ENCODE data around the gene CES2. TPM values are rescaled to one million over a fixed set of nuclear protein-coding genes. Genes with fewer than 3 reads are reported as not detected.
A peak's percentile ranks its signal among the peaks of the same experiment; 100 is the strongest.

The CES2 gene
- total RNA-seq, 5 donors from 2014 or later (not counting 1 experiment from before 2014, with no cell fraction given) = 35.3 to 56.5 (median 50.2) TPM

DNA sequence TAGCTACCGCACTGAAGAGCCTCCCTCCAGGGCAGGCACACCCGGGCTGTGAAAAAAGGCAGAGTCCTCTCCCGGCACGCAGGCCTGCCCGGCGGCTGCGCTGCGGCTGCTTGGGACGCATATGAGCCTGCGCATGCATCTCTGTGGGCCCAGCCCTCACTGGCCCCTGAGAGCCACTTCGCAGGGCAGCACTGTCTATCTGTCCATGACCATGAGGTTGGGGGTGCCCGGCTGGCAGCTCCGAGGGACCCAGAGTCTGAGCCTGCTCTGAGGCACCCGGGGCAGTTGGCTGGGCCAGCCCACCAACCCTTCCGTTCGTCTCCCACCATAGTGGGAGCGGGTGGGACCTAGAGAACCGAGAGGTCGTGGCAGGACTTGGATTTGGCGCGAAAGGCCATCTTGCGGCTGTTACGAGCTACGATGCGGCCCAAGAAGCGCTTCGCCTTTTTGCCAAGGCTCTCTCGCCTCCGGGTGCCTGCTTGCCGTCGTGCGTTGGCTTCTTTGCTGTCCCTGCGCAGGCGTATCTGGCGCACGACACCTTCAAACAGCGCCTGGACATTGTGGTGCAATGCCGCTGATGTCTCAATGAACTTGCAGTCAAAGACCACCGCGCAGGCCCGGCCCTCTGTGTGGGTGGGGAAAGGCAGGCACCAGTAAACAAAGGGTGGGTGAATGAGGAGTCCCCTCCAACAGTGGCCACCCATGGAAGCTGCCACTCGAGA, 13.4 kb upstream of the CES2 start:
- Mint-ChIP-seq H3K9me3 (no peaks in the 10 kb centered on the region), H3K4me3 (no peak overlapping the region), H3K27me3 (peaks cover 23 to 53% of the 10 kb centered on the region in 2 donors), H3K36me3 (no peaks in the 10 kb centered on the region), H3K27ac (no peak overlapping the region), H3K4me1 (peaks cover 4 to 11% (median 6%) of the 10 kb centered on the region in 3 donors)
- no peaks in the 10 kb centered on the region for H3K9me3 ChIP-seq
- WGBS (ENCODE audit: insufficient coverage) = 68% methylated on average over 39 of the region's 42 CpGs
- ChIA-PET POLR2A (interaction anchor here in 1 of 2 donors (0.7 kb wide), 1 partner anchor 216 kb away, joined by 3 read pairs; no protein-coding TSS in a partner anchor), CTCF (no interaction called here)
- peaks cover 0 to 12% of the 10 kb centered on the region in 2 experiments for H3K4me1 ChIP-seq (ENCODE audit: control insufficient read depth in 1 of 2, extremely low read depth in 1 of 2, insufficient read depth in 2 of 2, low read length in 2 of 2)
- no peak for ATAC-seq (replicated peaks in 1 of 4)
- no peaks in the 10 kb centered on the region for H3K36me3 ChIP-seq (ENCODE audit: control insufficient read depth in 2 of 2, extremely low read depth in 1 of 2, insufficient read depth in 1 of 2, low read length in 1 of 2)
- no peak overlapping the region for H3K4me3 ChIP-seq (ENCODE audit: control insufficient read depth in 1 of 2, extremely low read depth in 1 of 2, low read length in 1 of 2)
- no peak for DNase-seq
- no peak overlapping the region for H3K27ac ChIP-seq (ENCODE audit: low read length)
- H3K27me3 ChIP-seq (replicated peaks in 1 of 2; ENCODE audit: control insufficient read depth in 2 of 2, extremely low read depth in 1 of 2, insufficient read depth in 2 of 2, low read length in 1 of 2) = peaks cover 3 to 83% of the 10 kb centered on the region in 2 experiments

DNA sequence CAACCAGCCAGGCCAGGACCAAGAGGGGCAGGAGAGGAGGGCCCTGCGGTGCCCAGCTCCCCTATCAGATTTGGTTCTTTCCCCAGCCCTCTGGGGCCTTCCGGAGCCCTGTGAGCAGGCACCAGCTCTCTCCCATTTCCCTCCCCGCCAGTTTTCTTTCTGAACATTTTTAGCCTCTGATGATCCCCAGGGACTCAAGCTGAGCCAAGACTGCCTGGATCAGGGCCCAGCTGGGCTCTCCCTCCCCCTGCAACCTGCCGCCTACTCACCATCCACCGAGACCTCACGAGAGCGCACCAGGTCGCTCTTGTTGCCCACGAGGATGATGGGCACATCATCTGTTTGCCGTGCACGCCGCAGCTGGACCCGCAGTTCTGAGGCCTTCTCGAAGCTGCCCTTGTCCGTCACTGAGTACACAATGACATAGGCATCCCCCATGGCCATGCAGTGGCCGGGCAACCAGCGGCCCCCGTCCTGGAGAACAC, 12.0 kb upstream of the CES2 start:
- peaks cover 4 to 11% (median 6%) of the 10 kb centered on the region in 3 donors for H3K4me1 Mint-ChIP-seq
- ATAC-seq (replicated peaks in 1 of 4) = no peak
- no peak overlapping the region for H3K4me3 Mint-ChIP-seq
- Histone ChIP-seq H3K4me3 (ENCODE audit: control insufficient read depth in 1 of 2, extremely low read depth in 1 of 2, low read length in 1 of 2) (no peak overlapping the region), H3K27me3 (replicated peaks in 1 of 2; ENCODE audit: control insufficient read depth in 2 of 2, extremely low read depth in 1 of 2, insufficient read depth in 2 of 2, low read length in 1 of 2) (peaks cover 3 to 76% of the 10 kb centered on the region in 2 experiments), H3K36me3 (ENCODE audit: control insufficient read depth in 2 of 2, extremely low read depth in 1 of 2, insufficient read depth in 1 of 2, low read length in 1 of 2) (no peaks in the 10 kb centered on the region), H3K4me1 (ENCODE audit: control insufficient read depth in 1 of 2, extremely low read depth in 1 of 2, insufficient read depth in 2 of 2, low read length in 2 of 2) (peaks cover 0 to 12% of the 10 kb centered on the region in 2 experiments), H3K27ac (ENCODE audit: low read length) (no peak overlapping the region), H3K9me3 (no peaks in the 10 kb centered on the region)
- no peaks in the 10 kb centered on the region for H3K9me3 Mint-ChIP-seq
- ChIA-PET CTCF (no interaction called here), POLR2A (no interaction called here)
- H3K27me3 Mint-ChIP-seq = peaks cover 23 to 53% of the 10 kb centered on the region in 2 donors
- H3K27ac Mint-ChIP-seq = no peak overlapping the region
- H3K36me3 Mint-ChIP-seq = no peaks in the 10 kb centered on the region
- 91% methylated on average over 15 of the region's 18 CpGs for WGBS (ENCODE audit: insufficient coverage)
- no peak for DNase-seq

DNA sequence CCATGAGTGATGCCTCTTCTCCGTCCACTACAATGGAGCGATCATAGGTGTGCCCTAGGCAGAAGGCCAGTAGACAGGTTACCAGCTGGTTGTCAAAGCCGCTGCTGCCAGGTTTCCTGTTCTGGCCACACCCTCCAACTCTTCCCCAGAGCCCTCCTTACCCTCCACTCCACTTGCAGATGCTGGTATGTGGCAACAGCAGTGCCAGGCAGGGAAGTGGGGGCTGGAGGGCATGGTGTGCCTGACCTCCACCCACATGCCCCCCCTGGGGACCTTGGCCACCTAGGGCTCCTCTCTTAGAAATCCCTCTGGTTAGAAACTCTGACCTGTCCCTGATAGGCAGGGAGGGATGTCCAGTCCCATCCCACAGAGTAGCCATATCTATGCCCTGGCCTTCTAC, 11.4 kb upstream of the CES2 start:
- H3K4me1 Mint-ChIP-seq = peaks cover 4 to 11% (median 6%) of the 10 kb centered on the region in 3 donors
- H3K4me1 ChIP-seq (ENCODE audit: control insufficient read depth in 1 of 2, extremely low read depth in 1 of 2, insufficient read depth in 2 of 2, low read length in 2 of 2) = peaks cover 0 to 12% of the 10 kb centered on the region in 2 experiments
- no peaks in the 10 kb centered on the region for H3K9me3 ChIP-seq
- H3K36me3 Mint-ChIP-seq = no peaks in the 10 kb centered on the region
- ATAC-seq (replicated peaks in 1 of 4) (no peak), DNase-seq (no peak)
- no peaks in the 10 kb centered on the region for H3K36me3 ChIP-seq (ENCODE audit: control insufficient read depth in 2 of 2, extremely low read depth in 1 of 2, insufficient read depth in 1 of 2, low read length in 1 of 2)
- H3K27me3 Mint-ChIP-seq = peaks cover 23 to 53% of the 10 kb centered on the region in 2 donors
- H3K4me3 Mint-ChIP-seq = peak overlapping the region in 1 of 3 donors; percentile 62
- ChIA-PET CTCF (no interaction called here), POLR2A (no interaction called here)
- WGBS (ENCODE audit: insufficient coverage) = 76% methylated on average over 2 of the region's 3 CpGs
- H3K27ac Mint-ChIP-seq = no peak overlapping the region
- peaks cover 3 to 70% of the 10 kb centered on the region in 2 experiments for H3K27me3 ChIP-seq (replicated peaks in 1 of 2; ENCODE audit: control insufficient read depth in 2 of 2, extremely low read depth in 1 of 2, insufficient read depth in 2 of 2, low read length in 1 of 2)
- no peaks in the 10 kb centered on the region for H3K9me3 Mint-ChIP-seq
- no peak overlapping the region for H3K4me3 ChIP-seq (ENCODE audit: control insufficient read depth in 1 of 2, extremely low read depth in 1 of 2, low read length in 1 of 2)
- H3K27ac ChIP-seq (ENCODE audit: low read length) = no peak overlapping the region

DNA sequence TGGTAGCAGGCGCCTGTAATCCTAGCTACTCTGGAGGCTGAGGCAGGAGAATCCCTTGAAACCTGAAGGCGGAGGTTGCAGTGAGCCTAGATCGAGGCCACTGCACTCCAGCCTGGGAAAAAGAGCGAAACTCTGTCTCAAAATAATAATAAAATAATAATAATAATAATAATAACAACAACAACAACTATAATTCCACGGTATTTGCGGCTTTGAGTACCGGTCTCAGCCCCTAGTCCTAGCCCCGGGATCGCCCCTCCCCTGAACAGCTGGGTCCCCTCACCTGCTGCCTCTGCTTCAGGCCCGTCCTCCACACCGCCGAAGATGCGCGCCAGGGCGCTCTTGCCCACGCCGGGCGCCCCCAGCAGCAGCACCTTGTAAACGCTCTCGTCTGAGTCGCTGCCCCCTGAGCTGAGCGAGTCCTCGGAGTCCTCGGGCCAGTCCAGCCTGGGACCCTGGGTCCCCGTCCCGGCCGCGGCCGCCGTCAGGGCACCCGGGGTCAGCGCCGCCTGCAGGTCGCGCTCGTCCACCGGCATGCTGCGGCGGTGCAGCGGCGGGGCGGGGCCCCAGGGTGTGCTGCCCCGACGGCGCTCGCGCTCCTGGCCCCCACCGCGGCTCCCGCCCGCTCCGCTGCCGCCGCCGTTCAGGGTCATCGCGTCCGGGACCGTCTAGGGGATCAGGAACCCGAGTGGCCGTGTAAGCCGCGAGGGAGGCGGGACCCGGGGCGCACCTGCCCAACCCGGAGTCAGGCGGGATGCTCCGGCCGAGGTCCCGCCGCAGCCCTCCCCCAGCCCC, 10.6 kb upstream of the CES2 start:
- POLR2A ChIA-PET = no interaction called here
- ATAC-seq (replicated peaks in 1 of 4) (peak; percentile 69 to 80 (median 76)), DNase-seq (peak in 13 of 35 experiments; percentile 10 to 62 (median 26))
- no peaks in the 10 kb centered on the region for H3K9me3 ChIP-seq
- H3K27ac ChIP-seq (ENCODE audit: low read length) = no peak overlapping the region
- CTCF ChIA-PET = interaction anchor here in 1 of 2 donors (0.8 kb wide), 1 partner anchor 29 kb away, joined by 3 read pairs; no protein-coding TSS in a partner anchor
- H3K36me3 ChIP-seq (ENCODE audit: control insufficient read depth in 2 of 2, extremely low read depth in 1 of 2, insufficient read depth in 1 of 2, low read length in 1 of 2) = no peaks in the 10 kb centered on the region
- Mint-ChIP-seq H3K27ac (no peak overlapping the region), H3K4me3 (peak overlapping the region in 2 of 3 donors; percentile 54 to 62), H3K27me3 (peaks cover 20 to 49% of the 10 kb centered on the region in 2 donors), H3K4me1 (peaks cover 4 to 11% (median 6%) of the 10 kb centered on the region in 3 donors), H3K36me3 (no peaks in the 10 kb centered on the region), H3K9me3 (no peaks in the 10 kb centered on the region)
- peaks cover 3 to 63% of the 10 kb centered on the region in 2 experiments for H3K27me3 ChIP-seq (replicated peaks in 1 of 2; ENCODE audit: control insufficient read depth in 2 of 2, extremely low read depth in 1 of 2, insufficient read depth in 2 of 2, low read length in 1 of 2)
- peaks cover 0 to 12% of the 10 kb centered on the region in 2 experiments for H3K4me1 ChIP-seq (ENCODE audit: control insufficient read depth in 1 of 2, extremely low read depth in 1 of 2, insufficient read depth in 2 of 2, low read length in 2 of 2)
- 5% methylated on average over 66 of the region's 72 CpGs for WGBS (ENCODE audit: insufficient coverage)
- peak overlapping the region in 1 of 2 donors; percentile 17 for H3K4me3 ChIP-seq (ENCODE audit: control insufficient read depth in 1 of 2, extremely low read depth in 1 of 2, low read length in 1 of 2)

DNA sequence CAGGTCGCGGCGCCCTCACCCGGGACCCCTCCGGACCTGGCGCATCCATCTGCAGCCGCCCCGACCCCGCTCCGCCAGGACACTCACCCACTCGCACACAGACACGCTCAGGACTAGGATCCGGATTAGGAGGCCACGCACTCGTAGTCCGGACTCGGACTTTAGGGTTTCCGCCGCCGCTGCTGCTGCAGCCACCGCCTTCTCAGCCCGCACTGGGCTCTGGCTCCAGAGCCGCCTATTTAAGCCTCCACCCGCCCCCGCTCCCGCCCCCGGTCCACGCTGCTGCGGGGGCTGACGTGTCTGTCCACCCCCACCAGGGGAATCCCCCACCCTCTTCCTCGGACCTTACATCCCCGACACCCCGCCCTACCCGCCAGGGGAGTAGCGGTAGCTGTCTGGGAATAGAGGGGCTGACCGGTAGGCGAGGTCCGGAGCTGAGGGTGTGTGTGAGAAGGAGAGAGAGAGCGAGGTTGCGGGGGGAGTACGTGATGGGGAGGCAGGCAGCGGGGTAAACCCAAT, 9.9 kb upstream of the CES2 start, which contains the start of gene RRAD:
Gene RRAD, minus strand, starts transcription at position 214 of the 519 bp plus-strand sequence. CDS start 356 bp downstream, outside the sequence.
- DNase-seq (peak in 1 of 35 experiments; percentile 21), ATAC-seq (replicated peaks in 1 of 4) (no peak)
- Mint-ChIP-seq H3K4me3 (peak within 1 kb of the TSS; percentile 54 to 62 (median 59)), H3K9me3 (no peaks in the 10 kb centered on the region), H3K36me3 (no peaks in the 10 kb centered on the region), H3K27ac (no peak within 1 kb of the TSS), H3K27me3 (peaks cover 20 to 45% of the 10 kb centered on the region in 2 donors), H3K4me1 (peaks cover 4 to 11% (median 6%) of the 10 kb centered on the region in 3 donors)
- peaks cover 0 to 4% of the 10 kb centered on the region in 2 donors for H3K36me3 ChIP-seq (ENCODE audit: control insufficient read depth in 2 of 2, extremely low read depth in 1 of 2, insufficient read depth in 1 of 2, low read length in 1 of 2)
- ChIA-PET POLR2A (no interaction called here), CTCF (interaction anchor here in 1 of 2 donors (0.8 kb wide), 1 partner anchor 30 kb away, joined by 3 read pairs; no protein-coding TSS in a partner anchor)
- H3K27ac ChIP-seq (ENCODE audit: low read length) = no peak within 1 kb of the TSS
- peak within 1 kb of the TSS; percentile 17 for H3K4me3 ChIP-seq (ENCODE audit: control insufficient read depth in 1 of 2, extremely low read depth in 1 of 2, low read length in 1 of 2)
- 7% methylated on average over 23 of the region's 42 CpGs for WGBS (ENCODE audit: insufficient coverage)
- H3K4me1 ChIP-seq (ENCODE audit: control insufficient read depth in 1 of 2, extremely low read depth in 1 of 2, insufficient read depth in 2 of 2, low read length in 2 of 2) = peaks cover 0 to 12% of the 10 kb centered on the region in 2 experiments
- H3K9me3 ChIP-seq = no peaks in the 10 kb centered on the region
- peaks cover 3 to 58% of the 10 kb centered on the region in 2 experiments for H3K27me3 ChIP-seq (replicated peaks in 1 of 2; ENCODE audit: control insufficient read depth in 2 of 2, extremely low read depth in 1 of 2, insufficient read depth in 2 of 2, low read length in 1 of 2)

Data from T-cell (primary cell).